NCI-H345 (cell line): ENCODE data around the gene MAP4K5.
"Not testable (repeated sequence)": the region's sequence is repeated elsewhere in the genome, so short reads cannot be mapped to it uniquely, and the experiment has no call there.

Source experiments
- DNase-seq: peaks from one replicate; lab custom pipeline; 2025; lab: John Stamatoyannopoulos, UW

The MAP4K5 gene

DNA sequence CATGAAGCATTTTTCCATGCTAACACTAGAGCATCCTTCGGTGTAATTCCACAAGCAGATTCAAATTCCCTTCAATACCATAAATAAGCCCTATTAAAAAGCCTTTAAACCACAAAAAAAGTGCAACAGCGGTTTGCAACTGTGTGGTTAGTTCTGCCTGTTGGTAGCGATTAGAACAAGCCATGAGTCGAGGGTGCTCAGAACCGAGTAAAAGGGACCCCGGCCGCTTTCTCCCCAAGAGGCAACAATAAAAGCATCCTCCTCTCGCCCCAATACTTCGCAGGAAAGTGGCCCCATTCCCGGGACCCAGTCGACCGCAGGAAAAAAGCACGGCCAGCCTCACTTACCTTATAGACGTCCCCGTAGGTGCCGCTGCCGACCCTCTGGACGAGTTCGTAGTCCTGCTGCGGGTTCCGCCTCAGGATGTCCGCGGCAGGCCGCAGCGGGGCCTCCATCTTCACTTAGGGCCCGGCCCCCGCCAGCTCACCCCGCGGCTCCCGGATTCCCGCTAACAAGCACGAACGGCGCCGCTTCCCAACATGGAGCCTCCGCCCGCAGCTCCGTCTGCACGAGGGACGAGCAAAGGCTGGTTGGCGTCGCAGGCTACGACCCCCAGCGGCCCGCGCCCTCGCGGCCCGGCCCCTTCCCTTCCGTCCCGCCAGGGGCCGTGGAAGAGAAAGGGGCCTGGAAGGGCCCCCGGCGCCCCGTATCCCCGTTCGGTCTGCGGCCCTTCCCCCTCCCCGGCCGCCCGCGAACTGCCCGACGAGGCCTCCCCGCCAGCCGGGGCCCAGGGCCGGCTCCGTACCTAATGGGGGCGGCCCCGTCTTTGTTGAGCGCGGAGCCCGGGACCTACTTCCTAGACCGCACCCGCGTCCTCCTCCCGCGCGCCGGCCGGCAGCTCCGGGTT lies 521 bp downstream of the MAP4K5 start:
- peak; percentile 49 for DNase-seq

DNA sequence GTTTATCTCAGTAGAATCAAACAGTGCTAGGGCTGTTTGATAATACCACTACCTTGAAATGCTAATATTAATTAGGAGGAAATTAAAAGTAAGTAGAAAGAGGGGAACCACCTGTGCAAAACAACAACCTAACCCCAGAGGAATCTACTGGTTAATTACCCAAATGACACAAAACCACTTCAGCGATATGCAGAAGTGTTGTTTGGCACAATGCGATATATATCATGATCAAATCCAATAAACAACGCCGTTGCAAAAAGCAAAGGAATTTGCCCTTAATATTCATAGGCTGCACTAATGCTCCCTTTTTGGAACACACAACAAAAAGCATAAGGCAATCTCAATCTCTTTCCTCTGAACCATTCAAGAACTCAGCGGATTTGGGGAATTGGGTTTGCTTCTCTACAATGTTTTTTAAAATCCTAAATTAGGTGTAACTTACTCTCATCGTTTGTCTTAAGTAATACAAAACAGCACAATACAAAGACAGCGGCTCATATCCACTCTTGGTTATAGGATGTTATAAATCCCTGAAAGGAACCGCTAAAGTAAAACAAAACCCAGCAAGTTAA lies 1.5 kb downstream of the MAP4K5 start:
- no peak for DNase-seq

DNA sequence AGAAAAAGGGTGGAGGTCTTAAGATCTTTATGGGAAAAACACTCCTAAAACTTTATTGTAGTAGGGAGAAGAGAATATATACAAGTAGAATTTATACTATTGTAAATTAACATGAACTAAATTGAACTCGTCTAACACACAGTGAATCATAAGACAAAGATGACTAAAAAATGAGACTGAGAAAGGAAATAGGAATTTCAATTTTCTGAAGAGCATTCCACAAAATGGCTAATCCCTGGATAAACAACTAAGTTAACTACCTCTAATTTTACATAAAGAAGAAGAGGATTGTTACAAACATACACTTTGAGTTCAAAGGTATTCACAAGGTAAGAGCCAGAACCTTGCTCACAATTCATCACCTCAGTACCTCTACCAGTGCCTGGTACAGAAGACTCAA lies 2.0 kb downstream of the MAP4K5 start:
- DNase-seq = no peak

DNA sequence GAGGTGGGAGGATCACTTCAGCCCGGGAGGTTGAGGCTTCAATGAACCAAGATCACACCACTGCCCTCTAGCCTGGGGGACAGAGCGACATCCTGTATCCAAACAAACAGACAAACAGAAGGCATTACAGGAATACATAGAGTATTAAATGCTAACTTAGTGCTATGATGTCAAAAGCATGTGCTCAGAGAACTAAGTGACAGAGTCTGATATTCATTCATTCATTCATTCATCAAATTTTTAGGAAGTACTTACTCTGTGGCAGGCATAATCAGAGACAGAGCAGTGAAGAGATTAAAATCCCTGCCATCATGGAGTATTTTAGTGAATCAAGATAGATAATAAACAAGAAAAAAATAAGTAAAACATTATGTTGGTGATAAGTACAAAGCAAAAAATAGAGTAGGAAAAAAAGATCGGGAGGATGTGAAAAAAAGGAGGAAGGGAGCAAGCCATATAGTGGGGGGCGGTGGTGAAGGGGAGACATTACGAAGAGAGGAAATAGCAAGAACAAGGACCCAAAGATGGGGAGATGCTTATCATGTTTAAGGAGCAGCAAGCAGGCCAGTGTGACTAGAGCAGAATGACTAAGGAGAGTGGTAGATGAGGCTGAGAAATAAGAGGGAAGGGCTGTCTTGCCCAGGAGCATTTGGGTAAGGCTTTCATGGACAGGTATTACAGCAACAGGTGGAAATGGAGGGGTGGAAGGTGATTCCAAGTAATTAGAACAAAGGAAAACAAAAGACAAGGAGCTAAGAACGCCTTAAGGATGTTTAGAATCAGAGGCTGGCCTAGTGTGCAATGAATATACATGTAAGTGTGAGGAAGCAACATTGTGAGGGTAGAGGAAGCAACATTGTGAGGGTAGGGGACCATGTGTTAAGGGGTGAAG lies 2.8 kb downstream of the MAP4K5 start:
- DNase-seq = no peak

DNA sequence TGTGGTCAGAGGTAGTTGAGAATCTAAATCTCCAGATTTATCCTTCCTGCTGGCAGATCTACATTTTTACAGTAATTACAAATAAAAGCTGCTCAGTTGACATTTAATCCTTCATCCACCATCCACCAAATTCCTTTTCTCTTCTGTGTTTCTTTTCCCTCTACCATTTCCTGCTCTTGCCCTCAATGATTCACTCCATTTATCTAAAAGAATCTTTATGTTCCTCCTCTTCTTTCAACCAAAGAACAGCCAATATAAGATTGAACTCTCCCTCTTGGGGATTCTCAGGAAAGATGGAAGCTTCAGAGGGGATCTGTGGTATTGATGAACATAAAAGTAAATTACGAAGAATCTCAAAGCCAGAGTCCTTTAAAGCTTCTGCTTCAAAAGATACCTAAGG lies 4.4 kb downstream of the MAP4K5 start:
- no peak for DNase-seq

DNA sequence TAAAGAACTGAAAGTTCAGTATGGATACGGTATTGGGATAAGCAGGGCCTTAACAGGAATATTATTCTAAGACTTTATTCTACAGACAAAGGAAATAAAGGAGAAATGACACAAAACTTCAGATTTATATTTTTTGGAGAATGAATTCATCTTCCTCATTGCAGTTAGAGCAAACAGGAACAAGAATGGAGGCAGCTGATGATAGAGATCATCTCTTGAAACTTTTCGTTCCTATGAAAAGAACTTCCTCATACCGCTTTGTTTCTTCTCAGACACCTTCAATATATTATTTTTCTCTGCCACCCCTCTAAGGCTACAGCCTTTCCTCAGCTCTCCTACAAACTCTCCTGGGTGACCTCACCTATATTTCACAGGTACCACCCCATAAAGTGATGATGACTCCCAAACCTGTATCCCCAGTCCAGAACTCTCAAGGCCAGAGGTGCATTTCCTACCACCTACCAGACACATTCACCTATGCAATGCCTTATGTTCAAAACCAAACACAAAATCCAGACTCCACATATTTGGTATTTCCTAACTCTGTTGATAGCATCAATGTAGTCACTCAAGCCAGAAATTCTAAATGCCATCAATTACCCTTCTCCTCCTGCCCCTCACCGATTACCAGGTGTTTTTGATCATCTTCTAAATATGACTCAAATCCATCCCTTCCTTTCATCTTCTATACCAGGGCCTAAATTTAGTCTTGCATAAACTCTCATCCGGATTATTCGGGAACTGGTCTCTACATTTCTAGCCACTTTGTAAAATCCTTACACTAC lies 7.4 kb downstream of the MAP4K5 start:
- no peak for DNase-seq

DNA sequence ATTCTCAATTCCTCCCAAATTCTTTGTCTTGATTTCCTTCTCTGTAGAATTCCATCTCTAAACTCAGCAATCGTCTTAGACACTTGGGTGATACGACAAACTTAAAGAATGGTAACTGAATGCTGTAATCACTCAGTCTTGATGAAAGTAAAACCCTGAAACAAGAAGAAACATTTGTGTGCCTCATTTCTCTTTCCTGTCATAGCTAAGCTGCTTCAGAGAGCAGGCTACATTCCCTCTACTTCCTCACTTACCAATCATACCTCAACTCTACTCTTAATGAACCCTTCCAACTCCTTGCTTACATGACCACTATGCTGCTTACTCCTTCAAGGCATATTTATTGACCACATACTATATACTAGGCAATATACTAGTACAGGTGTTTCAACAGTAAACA lies 8.3 kb downstream of the MAP4K5 start:
- DNase-seq = no peak

DNA sequence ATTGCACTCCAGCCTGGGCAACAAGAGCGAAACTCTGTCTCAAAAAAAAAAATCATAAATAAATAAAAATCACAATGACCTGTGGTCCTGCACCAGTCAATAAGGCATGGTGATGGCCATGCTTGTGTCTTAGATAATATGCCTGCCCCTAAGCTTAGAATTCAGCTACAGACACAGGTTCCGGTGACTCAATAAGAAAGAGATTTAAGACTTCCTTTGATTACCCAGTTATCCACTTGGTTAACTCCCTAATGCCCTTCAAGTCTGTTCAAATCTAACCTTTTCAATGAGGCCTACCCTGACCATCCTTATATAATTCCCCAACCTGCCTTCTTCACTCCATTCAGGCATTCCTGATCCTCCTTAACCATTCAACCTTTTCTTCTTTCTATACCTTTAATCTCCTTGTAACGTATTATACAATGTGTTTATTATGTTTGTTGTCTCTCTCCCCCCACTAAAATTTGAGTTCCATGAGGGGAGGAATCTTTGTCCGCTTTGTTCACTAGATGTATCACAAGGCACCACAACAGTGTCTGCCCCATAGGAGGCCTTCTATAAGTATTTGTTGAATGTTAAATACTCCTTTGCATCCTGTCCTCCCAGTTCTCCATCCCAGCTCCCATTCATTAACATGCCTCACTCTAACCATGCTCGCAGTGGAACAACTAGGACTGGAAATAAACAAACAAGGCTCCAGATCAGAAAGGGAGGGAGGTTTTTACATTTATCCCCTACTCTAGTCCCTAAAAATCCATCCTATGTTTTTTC lies 8.9 kb downstream of the MAP4K5 start:
- no peak for DNase-seq

DNA sequence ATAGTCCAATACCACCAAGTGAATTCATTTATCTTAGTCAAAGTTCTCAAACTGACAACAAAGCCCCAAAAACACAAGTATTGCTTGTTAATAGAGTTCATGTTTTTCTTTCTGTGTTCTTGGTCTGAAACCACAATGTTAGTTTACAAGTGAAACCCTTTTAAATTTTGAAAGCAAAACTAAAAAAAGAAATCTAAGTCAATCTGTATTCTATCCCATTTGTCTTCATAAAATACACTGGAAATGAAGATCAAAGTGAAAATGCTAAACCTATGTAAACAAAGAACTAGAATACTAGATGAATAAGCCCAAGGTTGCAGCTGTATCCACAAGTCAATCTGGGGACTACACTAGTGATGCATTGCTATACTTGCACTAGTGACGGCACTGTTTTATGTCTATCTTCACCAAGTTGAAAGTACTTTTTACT lies 10.4 kb downstream of the MAP4K5 start:
- DNase-seq = no peak

DNA sequence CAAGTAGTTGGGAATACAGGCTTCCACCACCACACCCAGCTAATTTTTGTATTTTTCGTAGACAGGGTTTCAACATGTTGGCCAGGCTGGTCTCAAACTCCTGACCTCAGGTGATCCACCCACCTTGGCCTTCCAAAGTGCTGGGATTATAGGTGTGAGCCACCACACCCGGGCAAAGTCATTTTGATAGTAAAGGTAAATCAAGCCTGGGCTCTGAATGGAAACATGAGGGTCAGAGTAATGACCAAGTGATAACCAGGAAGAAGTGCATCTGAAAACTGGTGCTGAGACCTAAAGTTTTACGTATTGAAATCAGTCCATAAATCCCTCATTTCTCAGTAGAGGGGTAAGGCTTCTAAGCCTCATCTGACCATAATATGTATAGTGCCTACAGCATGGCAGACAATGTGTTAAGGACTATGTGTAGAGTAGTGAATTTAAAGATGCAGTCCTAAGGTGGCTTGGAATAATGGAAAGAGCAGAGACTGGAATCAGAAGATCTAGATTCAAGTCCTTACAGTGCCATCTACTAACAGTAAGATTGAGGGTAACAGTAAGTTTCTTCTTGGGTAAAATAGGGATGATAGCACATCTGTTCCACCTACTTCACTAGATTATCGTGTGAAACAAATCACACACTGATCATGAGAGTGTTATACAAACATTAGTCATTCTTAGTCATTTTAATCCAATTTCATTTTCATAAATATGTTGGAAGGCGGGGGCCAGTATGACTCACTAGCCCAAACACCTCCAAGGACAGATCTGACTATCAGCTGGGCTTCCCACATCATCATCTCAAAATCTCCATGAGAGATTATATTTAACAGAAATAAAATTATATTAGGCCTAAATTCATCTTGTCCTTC lies 11.2 kb downstream of the MAP4K5 start:
- no peak for DNase-seq

DNA sequence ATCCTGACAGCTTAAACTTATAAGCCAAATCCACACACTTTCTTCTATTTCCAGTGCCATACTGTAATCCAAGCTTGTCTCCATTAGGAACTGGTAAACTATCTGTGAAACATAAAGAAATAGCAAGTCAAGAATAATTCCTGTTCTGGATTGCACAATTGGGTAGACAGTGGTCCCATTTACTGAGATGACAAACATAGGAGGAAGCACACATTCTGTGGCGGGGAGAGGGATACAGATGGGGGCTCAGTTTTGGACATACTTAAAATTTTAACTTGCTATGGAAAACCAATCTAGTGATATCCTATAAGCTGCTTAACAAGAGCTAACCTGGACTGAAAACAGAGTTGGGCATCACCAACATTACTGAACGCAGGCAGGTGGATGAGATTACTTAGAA lies 16.3 kb downstream of the MAP4K5 start:
- DNase-seq = no peak

DNA sequence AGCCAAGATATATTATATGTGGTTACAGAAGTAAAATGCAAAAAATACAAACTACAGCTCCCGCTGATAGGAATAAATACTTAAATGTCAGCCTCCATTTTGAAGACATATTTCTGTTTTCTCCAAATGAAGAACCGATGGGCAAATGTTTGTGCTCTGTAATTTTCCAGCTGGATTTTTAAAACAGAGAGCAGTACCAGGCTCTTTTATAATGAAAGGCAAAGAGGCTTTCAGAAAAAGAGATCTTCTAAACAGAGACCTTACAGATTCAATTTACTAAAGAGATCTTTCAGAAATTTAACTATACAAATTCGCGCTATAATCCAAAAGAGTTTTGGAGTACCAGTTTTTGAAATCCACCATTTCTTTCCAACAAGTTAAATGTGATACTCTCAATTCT lies 19.9 kb downstream of the MAP4K5 start:
- DNase-seq = no peak

DNA sequence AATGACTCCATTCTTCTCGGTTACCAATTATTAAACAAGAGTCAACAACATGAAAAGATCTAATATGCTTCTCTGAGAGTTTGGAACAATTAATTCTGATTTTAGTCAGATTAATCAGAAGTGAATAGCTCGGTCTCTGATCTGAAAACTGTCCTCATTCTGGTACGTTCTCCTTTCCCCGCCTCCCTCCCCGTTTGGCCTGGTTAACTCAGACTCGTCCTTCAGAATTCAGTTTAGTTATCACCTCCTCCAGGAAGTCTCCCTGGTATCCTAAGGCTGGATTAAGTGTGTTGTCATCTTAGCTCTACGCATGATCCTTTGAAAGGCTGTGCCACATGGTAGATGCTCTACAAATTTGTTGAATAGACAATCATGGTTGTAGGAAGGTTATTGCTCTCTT lies 22.2 kb downstream of the MAP4K5 start:
- DNase-seq = no peak

DNA sequence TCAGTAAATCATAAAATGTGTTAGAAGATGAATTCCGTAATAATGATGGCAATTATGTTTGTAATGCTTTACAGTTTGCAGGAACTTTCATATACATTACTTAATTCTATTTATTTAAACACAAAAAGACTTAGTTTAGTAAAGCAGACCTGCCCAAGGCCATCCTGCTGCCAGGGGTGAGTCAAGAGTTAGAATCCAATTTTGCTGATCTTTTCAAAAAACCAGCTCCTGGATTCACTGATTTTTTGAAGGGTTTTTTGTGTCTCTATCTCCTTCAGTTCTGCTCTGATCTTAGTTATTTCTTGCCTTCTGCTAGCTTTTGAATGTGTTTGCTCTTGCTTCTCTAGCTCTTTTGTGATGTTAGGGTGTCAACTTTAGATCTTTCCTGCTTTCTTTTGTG lies 25.3 kb downstream of the MAP4K5 start:
- DNase-seq = not testable (repeated sequence)

DNA sequence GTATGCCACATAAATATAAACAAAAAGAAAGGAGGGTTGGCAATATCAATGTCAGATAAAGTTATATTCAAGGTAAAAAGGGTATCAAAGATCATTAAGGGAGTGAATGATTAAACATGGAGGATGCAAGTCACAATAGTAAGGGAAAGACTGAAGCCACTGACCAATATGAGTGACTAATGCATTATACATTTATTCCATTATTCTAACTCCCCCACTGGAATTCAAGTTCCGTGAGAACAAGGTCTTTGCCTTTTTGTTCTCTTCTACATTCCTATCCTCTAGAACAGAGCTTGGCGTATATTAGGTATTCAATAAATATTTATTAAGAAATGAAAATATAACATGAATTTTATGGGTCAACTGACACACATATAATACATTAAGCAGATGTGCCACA lies 30.7 kb downstream of the MAP4K5 start:
- no peak for DNase-seq

DNA sequence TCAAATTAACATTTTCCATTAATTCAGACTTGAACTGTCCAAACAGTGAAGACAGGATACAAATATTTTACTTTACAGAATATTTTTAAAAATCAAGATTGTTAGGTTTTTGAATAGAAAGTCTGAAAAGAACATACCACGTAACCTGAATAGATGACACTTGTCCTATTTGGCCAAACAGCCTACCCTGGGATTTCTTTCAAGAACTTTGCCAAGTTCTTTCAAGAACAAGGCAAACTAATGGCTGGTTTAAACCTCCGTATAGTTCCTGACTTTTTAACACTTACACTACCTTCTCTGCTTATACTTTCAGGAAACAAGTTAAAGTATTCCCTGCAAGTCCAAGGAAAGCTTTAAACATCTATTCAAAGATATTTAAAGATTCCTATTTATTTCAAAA lies 35.0 kb downstream of the MAP4K5 start:
- no peak for DNase-seq

DNA sequence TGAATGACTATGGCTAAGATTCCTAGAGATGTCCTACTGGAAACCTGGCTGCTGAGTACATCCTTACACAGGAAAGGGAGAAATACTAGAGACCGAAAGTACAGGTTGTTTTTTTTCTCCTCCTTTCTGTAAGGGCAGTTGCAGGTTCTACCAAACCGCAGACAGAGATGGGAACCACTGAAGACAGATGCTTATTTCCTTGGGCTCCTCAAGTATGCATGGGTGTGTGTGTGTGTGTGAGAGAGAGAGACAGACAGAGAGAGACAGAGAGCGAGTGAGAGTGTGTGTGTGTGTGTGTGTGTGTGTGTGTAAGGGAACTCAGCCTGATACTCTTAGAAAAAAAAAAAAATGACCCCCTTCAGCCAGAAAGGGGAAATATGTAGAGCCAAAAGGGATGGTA lies 42.5 kb downstream of the MAP4K5 start:
- no peak for DNase-seq

DNA sequence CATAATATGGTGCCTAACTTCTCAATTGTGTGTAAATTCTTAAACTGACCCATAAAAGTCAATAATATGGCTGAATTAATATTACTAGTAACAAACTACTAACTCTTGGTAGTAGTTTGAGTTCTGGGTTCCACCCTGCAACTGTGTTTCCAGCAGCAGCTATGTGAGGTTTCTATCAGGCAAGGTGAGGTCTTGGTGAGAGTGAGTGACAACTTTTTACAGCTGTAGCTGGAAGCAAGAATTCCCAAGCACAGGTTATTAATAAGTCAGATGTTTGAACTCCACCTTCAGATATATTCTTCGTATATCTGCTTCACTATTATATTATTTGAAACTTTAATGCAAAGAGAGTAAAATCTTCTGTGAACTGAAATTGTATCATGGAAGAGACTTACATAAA lies 43.8 kb downstream of the MAP4K5 start:
- DNase-seq = no peak

DNA sequence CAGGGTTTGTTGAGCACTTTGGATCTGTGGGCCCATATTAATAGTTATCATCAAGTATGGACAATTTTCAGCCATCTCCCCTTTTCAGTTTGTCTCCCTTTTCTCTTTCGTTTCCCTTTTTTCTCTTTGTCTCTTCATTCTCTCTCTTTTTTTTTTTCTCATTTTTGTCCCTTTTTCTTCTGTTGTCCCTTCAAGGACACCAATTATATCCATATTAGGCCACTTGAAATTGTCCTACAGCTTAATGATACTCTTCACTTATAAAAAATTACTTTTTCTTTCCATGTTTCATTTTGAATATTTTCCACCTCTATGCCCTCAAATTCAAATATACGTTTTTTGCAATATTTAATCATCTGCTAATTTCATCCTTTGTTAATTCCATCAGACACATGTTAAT lies 53.3 kb downstream of the MAP4K5 start:
- no peak for DNase-seq

DNA sequence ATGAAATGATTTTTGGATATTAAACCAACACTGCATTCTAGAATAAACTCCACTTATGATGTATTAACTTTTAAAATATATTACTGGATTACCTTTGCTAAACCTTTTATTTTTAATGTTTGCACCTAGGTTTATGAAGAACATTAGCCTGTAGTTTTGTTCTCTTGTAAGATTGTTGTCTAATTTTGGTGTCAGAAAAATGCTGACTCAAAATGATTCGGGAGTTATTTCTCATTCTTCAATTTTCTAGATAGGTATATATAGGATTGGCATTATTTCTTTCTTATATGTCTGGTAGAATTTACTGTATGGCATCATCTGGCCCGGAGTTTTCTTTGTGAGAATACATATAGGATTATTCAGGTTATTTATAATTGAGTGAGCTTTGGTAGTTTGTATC lies 54.6 kb downstream of the MAP4K5 start:
- no peak for DNase-seq
